K562 (cell line): Measurements from ENCODE around the gene ADSS1. TPM values are rescaled to one million over a fixed set of nuclear protein-coding genes. Genes with fewer than 3 reads are reported as not detected.

ENCODE experiments used
- CREBBP ChIP-seq: IDR thresholded peaks from one replicate; pipeline ENCODE4 v1.6.1; 2012; ENCODE audit warnings: low read depth, mild to moderate bottlenecking, control low read depth, inconsistent platforms, low read length
- JUN ChIP-seq, 2 experiments: sonication (generic) in 1 of 2; formaldehyde crosslinking in 1 of 2; IDR thresholded peaks; 2 replicates each; pipeline versions ENCODE4 v1.6.1 to v1.8.0; 2012 to 2022; ENCODE audit warnings: borderline replicate concordance in 2 of 2, mild to moderate bottlenecking in 2 of 2, improper control_type of control experiment in 1 of 2, low read depth in 1 of 2, low read length in 1 of 2, missing genetic modification reagents in 1 of 2
- LEF1 ChIP-seq: fragments of 450-650 bp; IDR thresholded peaks from 2 replicates; pipeline ENCODE4 v1.6.1; 2016; ENCODE audit warnings: mild to moderate bottlenecking
- MYBL2 ChIP-seq, 2 experiments: fragments of 450-650 bp in 1 of 2; sonication (generic) in 1 of 2; formaldehyde crosslinking in 1 of 2; IDR thresholded peaks; 2 replicates each; pipeline versions ENCODE4 v1.6.1 to v1.8.1; 2017 to 2022; ENCODE audit warnings: borderline replicate concordance in 1 of 2, inconsistent platforms in 1 of 2, low read depth in 1 of 2, mild to moderate bottlenecking in 1 of 2, missing genetic modification reagents in 1 of 2, moderate library complexity in 1 of 2
- NELFE ChIP-seq: IDR thresholded peaks from 2 replicates; pipeline ENCODE4 v1.6.1; 2011; ENCODE audit warnings: mild to moderate bottlenecking; ENCODE audit not compliant: insufficient read depth, insufficient read length
- NONO ChIP-seq, 2 experiments: fragments of 200-400 bp in 1 of 2; fragments of 450-650 bp in 1 of 2; formaldehyde crosslinking in 1 of 2; IDR thresholded peaks; 2 replicates each; pipeline ENCODE4 v1.6.1; 2017; ENCODE audit warnings: low read depth in 2 of 2, mild to moderate bottlenecking in 2 of 2, moderate library complexity in 2 of 2, low read length in 1 of 2
- RFX1 ChIP-seq: fragments of 450-650 bp; IDR thresholded peaks from 2 replicates; pipeline ENCODE4 v1.6.1; 2016; ENCODE audit warnings: mild to moderate bottlenecking, moderate library complexity
- SLC30A9 ChIP-seq: fragments of 250-450 bp; sonication (Bioruptor Pico); IDR thresholded peaks from 2 replicates; pipeline ENCODE4 v1.8.0; 2022; ENCODE audit warnings: mild to moderate bottlenecking, moderate library complexity
- ZKSCAN8 ChIP-seq: fragments of 200-800 bp; sonication (Bioruptor generic); IDR thresholded peaks from 2 replicates; pipeline ENCODE4 v1.6.1; 2016; ENCODE audit warnings: missing genetic modification characterization, missing compliant biosample characterization
- ZNF174 ChIP-seq: fragments of 250-450 bp; sonication (Bioruptor Pico); IDR thresholded peaks from 2 replicates; pipeline ENCODE4 v1.4.0; 2020; ENCODE audit warnings: mild to moderate bottlenecking
- ZNF696 ChIP-seq: fragments of 250-450 bp; sonication (Bioruptor Pico); conservative IDR thresholded peaks from 2 replicates; pipeline ENCODE4 v1.4.0; 2020; ENCODE audit warnings: mild to moderate bottlenecking, moderate library complexity
- polyA plus RNA-seq, 8 experiments: library from polyadenylated mRNA; depleted of rRNA in 4 of 8; stranded (reverse) in 5 of 8; unstranded in 3 of 8; fragments of >200 nt; fragmentation: Nextera tagmentation in 2 of 8; fragmentation: Illumina TruSeq in 1 of 8; extraction: Ambion mirVana in 2 of 8; extraction: Trizol in 1 of 8; gene quantifications; 2 replicates each; pipeline versions ENCODE4 v1.2.1 to v1.2.3, GENCODE V29; 2011 to 2014; ENCODE audit warnings: inconsistent platforms in 1 of 8, missing spikeins in 1 of 8
- total RNA-seq, 7 experiments: library from RNA; depleted of rRNA in 6 of 7; stranded (reverse); fragments of >200 nt in 6 of 7; fragmentation: Illumina TruSeq in 2 of 7; extraction: Trizol in 2 of 7; gene quantifications; 2 replicates each; pipeline versions ENCODE4 v1.2.1 to v1.2.3, GENCODE V29; 2011 to 2021; ENCODE audit warnings: low replicate concordance in 1 of 7
- TF ChIP-seq, protein P1 (sequence below): IDR thresholded peaks from 2 replicates; pipeline ENCODE4 v1.6.1; 2012; ENCODE audit warnings: low read depth, low read length, improper control_type of control experiment, borderline replicate concordance
- TF ChIP-seq, protein P2 (sequence below), 2 experiments: fragments of 450-650 bp in 1 of 2; sonication (generic) in 1 of 2; formaldehyde crosslinking; conservative IDR thresholded peaks; 2 replicates each; pipeline versions ENCODE4 v1.4.0 to v1.8.1; 2020 to 2022; ENCODE audit warnings: mild to moderate bottlenecking in 1 of 2, missing genetic modification reagents in 1 of 2
- TF ChIP-seq, protein P3 (sequence below): fragments of 250-450 bp; sonication (Bioruptor Pico); IDR thresholded peaks from 2 replicates; pipeline ENCODE4 v1.4.0; 2020
- TF ChIP-seq, protein P4 (sequence below): sonication (generic); formaldehyde crosslinking; IDR thresholded peaks from 2 replicates; pipeline ENCODE4 v1.8.0; 2023; ENCODE audit warnings: mild to moderate bottlenecking, missing genetic modification reagents

Gene ADSS1
- total and polyA plus RNA-seq, 9 of the 15 experiments (the other 6 are each of a cell fraction or from before 2014, with no cell fraction given) = 0.53 to 5.9 (median 3.9) TPM

DNA sequence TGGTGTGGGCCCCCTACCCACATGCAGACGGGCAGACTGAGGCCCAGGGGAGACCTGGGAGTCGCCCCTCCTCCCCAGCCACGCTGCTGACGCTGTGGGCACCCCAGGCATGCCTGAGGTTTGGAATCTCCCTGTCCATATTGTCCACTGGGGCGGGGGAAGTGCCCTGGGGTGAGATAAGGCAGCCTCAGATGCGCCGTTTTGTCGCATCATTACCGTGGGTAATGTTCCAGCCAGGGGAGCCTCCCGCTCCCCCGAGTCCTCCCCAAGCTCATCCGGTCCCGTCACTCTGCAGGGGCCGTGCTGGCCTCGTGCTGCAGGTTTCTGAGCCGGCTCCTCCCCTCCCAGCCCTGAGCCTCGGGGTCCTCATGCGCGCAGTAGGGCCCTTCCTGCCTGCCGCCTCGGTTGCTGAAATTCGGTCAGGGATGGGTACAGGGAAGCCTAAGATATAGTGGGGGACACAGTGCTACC is 23.2 kb upstream of the ADSS1 start (continued):
- TF ChIP-seq NONO (IDR thresholded peaks at IDR 0.05; ENCODE audit: low read depth in 2 of 2, low read length in 1 of 2) (peak in 1 of 2 experiments; percentile 54; a peak in 1 of 4 replicates), JUN (IDR thresholded peaks at IDR 0.05; ENCODE audit: borderline replicate concordance, low read depth, low read length) (no peak), JUN (CRISPR knock-in tag; IDR thresholded peaks at IDR 0.05; ENCODE audit: borderline replicate concordance) (no peak), ZNF696 (no peak), ZNF174 (CRISPR knock-in tag) (no peak), MYBL2 (IDR thresholded peaks at IDR 0.05; ENCODE audit: low read depth) (no peak), MYBL2 (CRISPR knock-in tag; IDR thresholded peaks at IDR 0.05; ENCODE audit: borderline replicate concordance) (no peak), CREBBP (no peak), RFX1 (no peak), NELFE (no peak), LEF1 (no peak; the same call in 1 of the 2 replicates), ZKSCAN8 (CRISPR knock-in tag) (no peak), SLC30A9 (CRISPR knock-in tag) (no peak)
- TF ChIP-seq, protein P1, sequence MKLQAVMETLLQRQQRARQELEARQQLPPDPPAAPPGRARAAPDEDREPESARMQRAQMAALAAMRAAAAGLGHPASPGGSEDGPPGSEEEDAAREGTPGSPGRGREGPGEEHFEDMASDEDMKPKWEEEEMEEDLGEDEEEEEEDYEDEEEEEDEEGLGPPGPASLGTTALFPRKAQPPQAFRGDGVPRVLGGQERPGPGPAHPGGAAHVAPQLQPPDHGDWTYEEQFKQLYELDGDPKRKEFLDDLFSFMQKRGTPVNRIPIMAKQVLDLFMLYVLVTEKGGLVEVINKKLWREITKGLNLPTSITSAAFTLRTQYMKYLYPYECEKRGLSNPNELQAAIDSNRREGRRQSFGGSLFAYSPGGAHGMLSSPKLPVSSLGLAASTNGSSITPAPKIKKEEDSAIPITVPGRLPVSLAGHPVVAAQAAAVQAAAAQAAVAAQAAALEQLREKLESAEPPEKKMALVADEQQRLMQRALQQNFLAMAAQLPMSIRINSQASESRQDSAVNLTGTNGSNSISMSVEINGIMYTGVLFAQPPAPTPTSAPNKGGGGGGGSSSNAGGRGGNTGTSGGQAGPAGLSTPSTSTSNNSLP = no peak
- TF ChIP-seq, protein P2, sequence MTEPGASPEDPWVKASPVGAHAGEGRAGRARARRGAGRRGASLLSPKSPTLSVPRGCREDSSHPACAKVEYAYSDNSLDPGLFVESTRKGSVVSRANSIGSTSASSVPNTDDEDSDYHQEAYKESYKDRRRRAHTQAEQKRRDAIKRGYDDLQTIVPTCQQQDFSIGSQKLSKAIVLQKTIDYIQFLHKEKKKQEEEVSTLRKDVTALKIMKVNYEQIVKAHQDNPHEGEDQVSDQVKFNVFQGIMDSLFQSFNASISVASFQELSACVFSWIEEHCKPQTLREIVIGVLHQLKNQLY (CRISPR knock-in tag; conservative IDR thresholded peaks at IDR 0.05) = no peak
- TF ChIP-seq, protein P3, sequence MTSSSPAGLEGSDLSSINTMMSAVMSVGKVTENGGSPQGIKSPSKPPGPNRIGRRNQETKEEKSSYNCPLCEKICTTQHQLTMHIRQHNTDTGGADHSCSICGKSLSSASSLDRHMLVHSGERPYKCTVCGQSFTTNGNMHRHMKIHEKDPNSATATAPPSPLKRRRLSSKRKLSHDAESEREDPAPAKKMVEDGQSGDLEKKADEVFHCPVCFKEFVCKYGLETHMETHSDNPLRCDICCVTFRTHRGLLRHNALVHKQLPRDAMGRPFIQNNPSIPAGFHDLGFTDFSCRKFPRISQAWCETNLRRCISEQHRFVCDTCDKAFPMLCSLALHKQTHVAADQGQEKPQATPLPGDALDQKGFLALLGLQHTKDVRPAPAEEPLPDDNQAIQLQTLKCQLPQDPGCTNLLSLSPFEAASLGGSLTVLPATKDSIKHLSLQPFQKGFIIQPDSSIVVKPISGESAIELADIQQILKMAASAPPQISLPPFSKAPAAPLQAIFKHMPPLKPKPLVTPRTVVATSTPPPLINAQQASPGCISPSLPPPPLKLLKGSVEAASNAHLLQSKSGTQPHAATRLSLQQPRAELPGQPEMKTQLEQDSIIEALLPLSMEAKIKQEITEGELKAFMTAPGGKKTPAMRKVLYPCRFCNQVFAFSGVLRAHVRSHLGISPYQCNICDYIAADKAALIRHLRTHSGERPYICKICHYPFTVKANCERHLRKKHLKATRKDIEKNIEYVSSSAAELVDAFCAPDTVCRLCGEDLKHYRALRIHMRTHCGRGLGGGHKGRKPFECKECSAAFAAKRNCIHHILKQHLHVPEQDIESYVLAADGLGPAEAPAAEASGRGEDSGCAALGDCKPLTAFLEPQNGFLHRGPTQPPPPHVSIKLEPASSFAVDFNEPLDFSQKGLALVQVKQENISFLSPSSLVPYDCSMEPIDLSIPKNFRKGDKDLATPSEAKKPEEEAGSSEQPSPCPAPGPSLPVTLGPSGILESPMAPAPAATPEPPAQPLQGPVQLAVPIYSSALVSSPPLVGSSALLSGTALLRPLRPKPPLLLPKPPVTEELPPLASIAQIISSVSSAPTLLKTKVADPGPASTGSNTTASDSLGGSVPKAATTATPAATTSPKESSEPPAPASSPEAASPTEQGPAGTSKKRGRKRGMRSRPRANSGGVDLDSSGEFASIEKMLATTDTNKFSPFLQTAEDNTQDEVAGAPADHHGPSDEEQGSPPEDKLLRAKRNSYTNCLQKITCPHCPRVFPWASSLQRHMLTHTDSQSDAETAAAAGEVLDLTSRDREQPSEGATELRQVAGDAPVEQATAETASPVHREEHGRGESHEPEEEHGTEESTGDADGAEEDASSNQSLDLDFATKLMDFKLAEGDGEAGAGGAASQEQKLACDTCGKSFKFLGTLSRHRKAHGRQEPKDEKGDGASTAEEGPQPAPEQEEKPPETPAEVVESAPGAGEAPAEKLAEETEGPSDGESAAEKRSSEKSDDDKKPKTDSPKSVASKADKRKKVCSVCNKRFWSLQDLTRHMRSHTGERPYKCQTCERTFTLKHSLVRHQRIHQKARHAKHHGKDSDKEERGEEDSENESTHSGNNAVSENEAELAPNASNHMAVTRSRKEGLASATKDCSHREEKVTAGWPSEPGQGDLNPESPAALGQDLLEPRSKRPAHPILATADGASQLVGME = no peak
- TF ChIP-seq, protein P4, sequence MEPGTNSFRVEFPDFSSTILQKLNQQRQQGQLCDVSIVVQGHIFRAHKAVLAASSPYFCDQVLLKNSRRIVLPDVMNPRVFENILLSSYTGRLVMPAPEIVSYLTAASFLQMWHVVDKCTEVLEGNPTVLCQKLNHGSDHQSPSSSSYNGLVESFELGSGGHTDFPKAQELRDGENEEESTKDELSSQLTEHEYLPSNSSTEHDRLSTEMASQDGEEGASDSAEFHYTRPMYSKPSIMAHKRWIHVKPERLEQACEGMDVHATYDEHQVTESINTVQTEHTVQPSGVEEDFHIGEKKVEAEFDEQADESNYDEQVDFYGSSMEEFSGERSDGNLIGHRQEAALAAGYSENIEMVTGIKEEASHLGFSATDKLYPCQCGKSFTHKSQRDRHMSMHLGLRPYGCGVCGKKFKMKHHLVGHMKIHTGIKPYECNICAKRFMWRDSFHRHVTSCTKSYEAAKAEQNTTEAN = no peak
